ENCODE results near the gene C16orf92.

The C16orf92 gene

DNA sequence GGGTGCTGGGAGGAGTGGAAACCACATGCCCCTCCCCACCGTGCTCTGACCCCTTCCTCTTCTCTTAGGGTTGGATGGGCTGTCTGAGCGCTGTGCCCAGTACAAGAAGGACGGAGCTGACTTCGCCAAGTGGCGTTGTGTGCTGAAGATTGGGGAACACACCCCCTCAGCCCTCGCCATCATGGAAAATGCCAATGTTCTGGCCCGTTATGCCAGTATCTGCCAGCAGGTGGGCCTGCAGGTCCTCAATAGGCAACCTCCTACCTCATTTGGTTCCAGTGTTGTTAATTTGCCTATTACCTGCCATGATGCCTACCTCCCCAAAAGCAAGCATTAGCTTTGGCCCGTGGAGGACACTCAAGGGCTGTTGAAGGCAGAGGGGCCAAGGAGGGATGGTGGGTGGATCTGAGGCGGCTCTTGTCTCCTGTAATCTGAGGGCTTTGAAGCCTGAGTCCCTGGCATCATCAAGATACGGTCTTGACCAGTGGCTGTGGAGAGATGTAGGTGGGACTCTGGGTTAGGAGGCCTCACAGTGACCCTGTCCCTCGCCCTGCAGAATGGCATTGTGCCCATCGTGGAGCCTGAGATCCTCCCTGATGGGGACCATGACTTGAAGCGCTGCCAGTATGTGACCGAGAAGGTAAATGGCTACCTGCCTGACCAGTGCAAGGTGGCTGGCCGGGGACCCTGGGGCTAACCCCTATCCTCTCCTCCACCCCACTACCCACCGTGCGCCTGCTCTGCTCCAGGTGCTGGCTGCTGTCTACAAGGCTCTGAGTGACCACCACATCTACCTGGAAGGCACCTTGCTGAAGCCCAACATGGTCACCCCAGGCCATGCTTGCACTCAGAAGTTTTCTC is 46.0 kb downstream of the C16orf92 start:
- DNase-seq: no peak
- Histone ChIP-seq H3K27me3 (no peaks in the 10 kb centered on the region), H3K27ac (peak overlapping the region; percentile 45 to 96), H3K4me1 (peaks cover 0 to 49% (median 42%) of the 10 kb centered on the region in 4 donors), H3K36me3 (peaks cover 66 to 73% (median 68%) of the 10 kb centered on the region in 3 donors), H3K9me3 (no peaks in the 10 kb centered on the region), H3K4me3 (peak overlapping the region in 1 of 2 donors; percentile 19)
- TF ChIP-seq, protein P1, sequence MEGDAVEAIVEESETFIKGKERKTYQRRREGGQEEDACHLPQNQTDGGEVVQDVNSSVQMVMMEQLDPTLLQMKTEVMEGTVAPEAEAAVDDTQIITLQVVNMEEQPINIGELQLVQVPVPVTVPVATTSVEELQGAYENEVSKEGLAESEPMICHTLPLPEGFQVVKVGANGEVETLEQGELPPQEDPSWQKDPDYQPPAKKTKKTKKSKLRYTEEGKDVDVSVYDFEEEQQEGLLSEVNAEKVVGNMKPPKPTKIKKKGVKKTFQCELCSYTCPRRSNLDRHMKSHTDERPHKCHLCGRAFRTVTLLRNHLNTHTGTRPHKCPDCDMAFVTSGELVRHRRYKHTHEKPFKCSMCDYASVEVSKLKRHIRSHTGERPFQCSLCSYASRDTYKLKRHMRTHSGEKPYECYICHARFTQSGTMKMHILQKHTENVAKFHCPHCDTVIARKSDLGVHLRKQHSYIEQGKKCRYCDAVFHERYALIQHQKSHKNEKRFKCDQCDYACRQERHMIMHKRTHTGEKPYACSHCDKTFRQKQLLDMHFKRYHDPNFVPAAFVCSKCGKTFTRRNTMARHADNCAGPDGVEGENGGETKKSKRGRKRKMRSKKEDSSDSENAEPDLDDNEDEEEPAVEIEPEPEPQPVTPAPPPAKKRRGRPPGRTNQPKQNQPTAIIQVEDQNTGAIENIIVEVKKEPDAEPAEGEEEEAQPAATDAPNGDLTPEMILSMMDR (IDR thresholded peaks at IDR 0.05): peak; percentile 15
- intact Hi-C loops (cut with DNase I; ENCODE audit: low total_unique reads): no loop called here

DNA sequence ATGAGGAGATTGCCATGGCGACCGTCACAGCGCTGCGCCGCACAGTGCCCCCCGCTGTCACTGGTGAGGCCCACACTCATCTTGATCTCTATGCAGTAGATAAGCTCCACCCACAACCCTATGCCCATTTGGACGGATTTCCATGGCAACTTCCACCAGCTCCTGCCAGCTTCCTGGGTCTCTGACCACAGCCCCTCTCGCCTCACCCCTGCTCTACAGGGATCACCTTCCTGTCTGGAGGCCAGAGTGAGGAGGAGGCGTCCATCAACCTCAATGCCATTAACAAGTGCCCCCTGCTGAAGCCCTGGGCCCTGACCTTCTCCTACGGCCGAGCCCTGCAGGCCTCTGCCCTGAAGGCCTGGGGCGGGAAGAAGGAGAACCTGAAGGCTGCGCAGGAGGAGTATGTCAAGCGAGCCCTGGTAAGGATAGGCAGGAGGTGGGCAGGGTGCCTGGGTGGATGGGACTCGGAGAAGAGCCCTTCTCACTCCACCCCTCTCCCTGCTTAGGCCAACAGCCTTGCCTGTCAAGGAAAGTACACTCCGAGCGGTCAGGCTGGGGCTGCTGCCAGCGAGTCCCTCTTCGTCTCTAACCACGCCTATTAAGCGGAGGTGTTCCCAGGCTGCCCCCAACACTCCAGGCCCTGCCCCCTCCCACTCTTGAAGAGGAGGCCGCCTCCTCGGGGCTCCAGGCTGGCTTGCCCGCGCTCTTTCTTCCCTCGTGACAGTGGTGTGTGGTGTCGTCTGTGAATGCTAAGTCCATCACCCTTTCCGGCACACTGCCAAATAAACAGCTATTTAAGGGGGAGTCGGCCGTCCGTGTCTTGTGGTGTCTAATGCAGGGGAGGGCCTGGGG is 46.8 kb downstream of the C16orf92 start:
- intact Hi-C loops (cut with DNase I; ENCODE audit: low total_unique reads): no loop called here
- Histone ChIP-seq H3K4me3 (peak overlapping the region in 1 of 2 donors; percentile 19), H3K9me3 (no peaks in the 10 kb centered on the region), H3K36me3 (peaks cover 66 to 73% (median 68%) of the 10 kb centered on the region in 3 donors), H3K4me1 (peaks cover 0 to 49% (median 42%) of the 10 kb centered on the region in 4 donors), H3K27ac (peak overlapping the region; percentile 45 to 96), H3K27me3 (no peaks in the 10 kb centered on the region)
- TF ChIP-seq, protein P1 (IDR thresholded peaks at IDR 0.05): no peak
- DNase-seq: no peak

DNA sequence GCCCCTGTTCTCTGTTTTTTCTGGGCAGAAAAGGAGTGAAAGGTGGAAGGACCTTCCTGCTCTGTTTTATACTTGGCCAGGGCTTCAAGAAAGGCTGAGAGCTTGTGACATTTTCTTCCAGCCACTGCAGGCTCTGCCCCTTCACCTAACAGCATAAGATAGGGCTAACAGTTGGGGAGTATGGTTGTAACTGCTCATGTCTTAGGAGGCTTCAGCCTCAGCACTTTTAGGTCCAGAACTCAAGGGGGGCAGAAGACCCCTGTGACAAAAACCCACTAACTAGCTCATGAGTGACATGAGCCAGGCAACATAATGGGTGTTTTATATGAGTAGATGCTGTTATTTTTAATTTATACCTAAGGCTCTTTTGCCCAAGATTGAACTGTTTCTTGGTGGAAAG is 47.5 kb downstream of the C16orf92 start:
- H3K36me3 ChIP-seq: peaks cover 66 to 73% (median 68%) of the 10 kb centered on the region in 3 donors
- peak overlapping the region; percentile 45 to 96 for H3K27ac ChIP-seq
- H3K27me3 ChIP-seq: no peaks in the 10 kb centered on the region
- no peak for DNase-seq
- intact Hi-C loops (cut with DNase I; ENCODE audit: low total_unique reads): no loop called here
- H3K9me3 ChIP-seq: no peaks in the 10 kb centered on the region
- TF ChIP-seq, protein P1 (IDR thresholded peaks at IDR 0.05): no peak
- H3K4me1 ChIP-seq: peaks cover 0 to 56% (median 46%) of the 10 kb centered on the region in 4 donors
- no peak overlapping the region for H3K4me3 ChIP-seq
